Heart right ventricle (tissue), 16 donors: ENCODE measurements around the gene TBCE. TPM values are rescaled to one million over a fixed set of nuclear protein-coding genes. Genes with fewer than 3 reads are reported as not detected.
A peak's percentile ranks its signal among the peaks of the same experiment; 100 is the strongest.

Source experiments
- ATAC-seq, 8 donors: fragments of 200-7000 bp; cut with Tn5 transposase; one replicate each; pipeline ENCODE4 v1.9.1; 2020; ENCODE audit warnings: mild to moderate bottlenecking in 8 of 8, moderate library complexity in 8 of 8, moderate number of reproducible peaks in 1 of 8
- DNase-seq, 2 donors: peaks; one replicate each; pipeline ENCODE4 v3.0.0-alpha.2; 2020
- H3K27ac ChIP-seq, 10 donors: fragments of 200-600 bp; sonication (generic) in 2 of 10; one replicate each; pipeline versions ENCODE4 v1.5.0 to v1.8.0; 2020 to 2022; ENCODE audit warnings: mild to moderate bottlenecking in 3 of 10
- H3K27me3 ChIP-seq, 7 donors: fragments of 200-600 bp; one replicate each; pipeline ENCODE4 v1.8.0; 2021 to 2022; ENCODE audit warnings: mild to moderate bottlenecking in 2 of 7
- H3K36me3 ChIP-seq, 9 donors: fragments of 200-600 bp; sonication (generic) in 1 of 9; one replicate each; pipeline versions ENCODE4 v1.5.0 to v1.8.0; 2020 to 2022; ENCODE audit warnings: mild to moderate bottlenecking in 2 of 9
- H3K4me1 ChIP-seq, 9 donors: fragments of 200-600 bp; sonication (generic) in 1 of 9; one replicate each; pipeline versions ENCODE4 v1.5.0 to v1.8.0; 2020 to 2022; ENCODE audit warnings: mild to moderate bottlenecking in 4 of 9
- H3K4me3 ChIP-seq, 10 donors: fragments of 200-600 bp; sonication (generic) in 2 of 10; one replicate each; pipeline versions ENCODE4 v1.5.0 to v1.8.0; 2020 to 2022; ENCODE audit warnings: mild to moderate bottlenecking in 7 of 10, moderate library complexity in 2 of 10
- H3K9me3 ChIP-seq, 11 donors: fragments of 200-600 bp in 10 of 11; sonication (generic) in 2 of 11; one replicate each; pipeline versions ENCODE4 v1.5.0 to v1.8.0; 2013 to 2022; ENCODE audit warnings: mild to moderate bottlenecking in 2 of 11, control low read depth in 1 of 11, moderate library complexity in 1 of 11
- WGBS, 2 donors: extraction: QIAGEN DNeasy Blood & Tissue Kit; methylation state at CpG; one replicate each; pipeline ENCODE4 v1.1.7; 2013; ENCODE audit warnings: inconsistent platforms in 1 of 2; 5-methylcytosine and 5-hydroxymethylcytosine counted together
- intact Hi-C, 10 donors: fragments of 100-400 bp; cut with DNase I; formaldehyde crosslinking; loops; one replicate each; pipeline versions ENCODE4 v1.11.1 to v1.14.2; 2022
- polyA plus RNA-seq, 2 donors: library from polyadenylated mRNA; stranded (reverse); fragments of 200-250 nt; gene quantifications; one replicate each; pipeline ENCODE4 v1.2.3, GENCODE V29; 2013
- total RNA-seq, 10 donors: library from RNA; stranded (reverse); fragmentation: NEBNext Ultra II Directional in 3 of 10; extraction: Animal tissue kit (Norgen Biotek cat#: 25700) in 3 of 10; gene quantifications; one replicate each; pipeline versions ENCODE4 v1.2.1 to v1.2.4, GENCODE V29; 2021 to 2023
- TF ChIP-seq, protein P1 (sequence below), 9 donors: fragments of 200-600 bp; sonication (generic) in 2 of 9; IDR thresholded peaks; one replicate each; pipeline versions ENCODE4 v1.5.0 to v1.8.0; 2021 to 2022; ENCODE audit warnings: antibody characterized with exemption in 9 of 9, mild to moderate bottlenecking in 5 of 9, moderate library complexity in 1 of 9
- donor health status: Arrhythmogenic right ventricular cardiomyopathy.
- donor health status: ischemic (EF 13 %, LVEDD 7.1; RV severe dilation, severe dysfunction).
- donor health status: healthy with polysubstance abuse.
- donor health status: DM: no; HTN: yes; CAD: no.
- donor health status: DM: no; HTN: no; CAD: no.
- donor health status: ischemic (EF 25% LVEDD 6.9; RV normal size, moderate dysfunction).
- donor health status: ischemic (EF 25% LVEDD 5.7; RV mildly dilated, moderate dysfunction).
- donor health status: healthy.
- donor health status: DM: yes; HTN: yes; CAD: no.
- donor health status: Ischemic cardiomyopathy.
- donor health status: ischemic (EF 35%, LVEDD 5.7; RV mildly dilated, moderate dysfunction).
- donor health status: nonischemic (EF 11% LVEDD 7.7; RV severe dilation, severe dysfunction).
- donor health status: DM: yes; HTN: yes; CAD: no.
- donor health status: PGD.
- donor health status: ischemic (EF 29% LVEDD 5.4; RV normal size, mild dysfunction).
- donor health status: nonischemic (EF 23%, LVEDD 6.1; RV moderate dilation, normal function).

TBCE gene
- total and polyA plus RNA-seq, 12 donors, result 9.0 to 42.9 (median 20.0) TPM

DNA sequence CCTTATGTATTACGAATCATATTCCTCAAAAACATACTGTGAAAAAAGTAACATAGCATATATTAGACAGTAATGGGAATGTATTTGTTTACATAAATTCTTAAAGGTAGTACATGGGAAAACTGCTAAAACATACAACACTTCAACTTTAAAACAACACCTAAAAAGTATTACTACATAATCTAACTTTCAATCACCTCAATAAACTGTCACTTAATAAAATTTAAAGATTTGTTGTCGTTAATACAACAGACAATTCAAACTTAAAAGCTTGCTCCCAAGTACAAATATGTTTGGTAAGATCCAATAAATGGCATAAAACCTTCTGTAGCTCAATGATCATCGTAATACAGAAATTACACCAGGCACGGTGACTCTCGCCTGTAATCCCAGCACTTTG lies 42.9 kb upstream of the TBCE start:
- intact Hi-C loops, result loop anchor here in 2 of 10 donors (5.0 to 10.0 kb wide), 2 partner anchors 59 to 67 kb away; no protein-coding TSS in a partner anchor
- Histone ChIP-seq H3K9me3 (no peaks in the 10 kb centered on the region), H3K4me3 (no peak overlapping the region), H3K27me3 (no peaks in the 10 kb centered on the region), H3K4me1 (peaks cover 0 to 61% (median 46%) of the 10 kb centered on the region in 9 donors), H3K36me3 (peaks cover 0 to 30% (median 0%) of the 10 kb centered on the region in 9 donors), H3K27ac (no peak overlapping the region)
- WGBS, 2 donors, result 90 to 93% methylated on average over 5 of the region's 5 CpGs
- ATAC-seq (no peak), DNase-seq (no peak)
- TF ChIP-seq, protein P1, sequence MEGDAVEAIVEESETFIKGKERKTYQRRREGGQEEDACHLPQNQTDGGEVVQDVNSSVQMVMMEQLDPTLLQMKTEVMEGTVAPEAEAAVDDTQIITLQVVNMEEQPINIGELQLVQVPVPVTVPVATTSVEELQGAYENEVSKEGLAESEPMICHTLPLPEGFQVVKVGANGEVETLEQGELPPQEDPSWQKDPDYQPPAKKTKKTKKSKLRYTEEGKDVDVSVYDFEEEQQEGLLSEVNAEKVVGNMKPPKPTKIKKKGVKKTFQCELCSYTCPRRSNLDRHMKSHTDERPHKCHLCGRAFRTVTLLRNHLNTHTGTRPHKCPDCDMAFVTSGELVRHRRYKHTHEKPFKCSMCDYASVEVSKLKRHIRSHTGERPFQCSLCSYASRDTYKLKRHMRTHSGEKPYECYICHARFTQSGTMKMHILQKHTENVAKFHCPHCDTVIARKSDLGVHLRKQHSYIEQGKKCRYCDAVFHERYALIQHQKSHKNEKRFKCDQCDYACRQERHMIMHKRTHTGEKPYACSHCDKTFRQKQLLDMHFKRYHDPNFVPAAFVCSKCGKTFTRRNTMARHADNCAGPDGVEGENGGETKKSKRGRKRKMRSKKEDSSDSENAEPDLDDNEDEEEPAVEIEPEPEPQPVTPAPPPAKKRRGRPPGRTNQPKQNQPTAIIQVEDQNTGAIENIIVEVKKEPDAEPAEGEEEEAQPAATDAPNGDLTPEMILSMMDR (IDR thresholded peaks at IDR 0.05), result no peak

DNA sequence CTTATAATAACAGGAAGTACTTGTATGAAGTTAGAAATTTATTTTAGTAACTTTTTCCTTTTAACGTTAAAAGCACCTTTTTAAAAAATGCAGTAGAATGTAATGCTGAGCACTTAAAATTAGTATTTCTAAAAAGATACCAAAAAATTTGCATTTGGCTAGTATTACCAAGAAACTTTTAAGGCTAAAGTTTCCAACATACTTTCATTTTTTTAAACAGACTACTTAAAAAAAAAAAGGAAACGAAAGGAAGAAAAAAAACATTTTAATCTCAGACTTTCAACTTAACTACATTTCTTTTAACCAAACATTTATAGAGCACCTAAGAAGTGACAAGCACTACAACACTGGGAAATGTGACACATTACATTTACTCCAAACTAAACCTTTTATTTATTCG lies 42.1 kb upstream of the TBCE start:
- TF ChIP-seq, protein P1 (IDR thresholded peaks at IDR 0.05), result no peak
- intact Hi-C loops, result loop anchor here in 8 of 10 donors (5.0 to 10.0 kb wide), 6 partner anchors 42 to 92 kb away; partner anchors contain the start of gene TBCE (in 2 of the 8)
- peaks cover 0 to 67% (median 55%) of the 10 kb centered on the region in 9 donors for H3K4me1 ChIP-seq
- WGBS, 2 donors, result 31 to 41% methylated on average over 3 of the region's 3 CpGs
- H3K9me3 ChIP-seq, result no peaks in the 10 kb centered on the region
- H3K27me3 ChIP-seq, result no peaks in the 10 kb centered on the region
- H3K27ac ChIP-seq, result peak overlapping the region in 1 of 10 donors; percentile 99
- no peak for ATAC-seq
- peaks cover 0 to 22% (median 0%) of the 10 kb centered on the region in 9 donors for H3K36me3 ChIP-seq
- no peak for DNase-seq
- peak overlapping the region in 6 of 10 donors; percentile 81 to 96 (median 91) for H3K4me3 ChIP-seq

DNA sequence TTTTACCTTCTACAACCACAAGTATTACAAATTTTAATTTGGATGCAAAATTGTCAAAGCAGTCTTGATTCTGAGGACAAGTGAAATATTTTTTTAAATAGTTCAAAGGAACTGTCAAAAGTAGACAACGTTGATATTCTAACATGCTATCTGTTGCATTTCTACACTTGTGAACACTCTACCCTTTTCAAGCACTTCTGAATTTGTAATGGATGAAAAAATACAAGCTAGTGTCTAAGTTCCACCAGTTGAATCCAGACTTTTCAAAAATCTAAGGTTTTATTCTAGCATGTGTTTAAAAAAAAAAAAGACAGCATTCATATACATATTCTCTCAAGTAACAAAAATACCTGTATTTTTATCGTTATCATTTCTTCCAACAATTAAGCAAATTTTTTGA lies 41.4 kb upstream of the TBCE start:
- Histone ChIP-seq H3K27ac (peak overlapping the region in 3 of 10 donors; percentile 95 to 99 (median 98)), H3K36me3 (peaks cover 0 to 15% (median 0%) of the 10 kb centered on the region in 9 donors), H3K4me1 (peaks cover 0 to 67% (median 56%) of the 10 kb centered on the region in 9 donors), H3K27me3 (no peaks in the 10 kb centered on the region), H3K9me3 (no peaks in the 10 kb centered on the region), H3K4me3 (peak overlapping the region in 6 of 10 donors; percentile 81 to 96 (median 91))
- ATAC-seq (no peak), DNase-seq (no peak)
- TF ChIP-seq, protein P1 (IDR thresholded peaks at IDR 0.05), result no peak
- intact Hi-C loops, result loop anchor here in 8 of 10 donors (5.0 to 10.0 kb wide), 6 partner anchors 41 to 91 kb away; partner anchors contain the start of gene TBCE (in 2 of the 8)
- 21 to 27% methylated on average over 2 of the region's 2 CpGs for WGBS, 2 donors

DNA sequence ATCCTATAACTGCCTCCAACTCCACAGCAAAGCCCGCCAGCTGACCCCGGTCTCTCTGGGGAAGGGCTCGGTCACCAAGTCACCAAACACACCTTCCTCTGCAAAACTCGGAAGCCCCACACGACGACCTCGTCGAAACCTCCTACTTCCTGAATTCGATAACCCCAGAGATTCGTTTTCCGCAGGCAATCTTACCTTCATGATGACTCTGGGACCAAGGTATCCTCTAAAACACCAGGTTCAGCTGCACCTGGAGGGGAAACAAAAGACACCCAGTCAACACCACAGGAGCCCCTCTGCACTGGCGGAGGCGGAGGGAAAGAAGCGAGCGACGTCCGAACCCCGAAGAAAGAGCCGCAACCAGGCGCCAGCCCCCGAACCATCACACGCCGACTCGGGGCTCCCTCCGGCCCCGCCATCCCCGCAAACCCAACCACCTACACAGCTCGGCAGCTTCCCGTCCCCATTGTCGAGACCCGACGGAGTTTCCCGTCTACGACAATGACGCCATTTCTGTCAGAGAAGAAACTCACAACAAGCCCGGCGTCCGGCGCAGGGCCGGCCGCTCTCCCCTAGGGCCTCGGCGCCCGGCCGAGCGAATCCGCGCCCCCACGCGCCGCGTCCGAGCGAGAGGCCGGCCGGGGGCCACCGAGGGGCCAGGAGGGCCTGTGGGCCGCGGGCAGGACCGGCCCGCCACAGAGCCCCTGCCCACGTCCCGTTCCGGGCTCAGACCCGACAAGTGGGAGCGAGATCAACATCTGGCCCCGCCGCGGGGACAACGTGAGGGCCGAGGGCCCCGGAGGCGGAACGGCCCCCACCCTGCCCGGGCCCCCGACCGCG lies 40.3 kb upstream of the TBCE start:
- DNase-seq (peak; percentile 33 to 38), ATAC-seq (peak in 3 of 8 donors; percentile 3 to 31 (median 4))
- H3K27me3 ChIP-seq, result no peaks in the 10 kb centered on the region
- intact Hi-C loops, result loop anchor here in 8 of 10 donors (5.0 to 10.0 kb wide), 6 partner anchors 40 to 90 kb away; partner anchors contain the start of gene TBCE (in 2 of the 8)
- peak overlapping the region; percentile 90 to 99 (median 96) for H3K27ac ChIP-seq
- peaks cover 0 to 76% (median 63%) of the 10 kb centered on the region in 9 donors for H3K4me1 ChIP-seq
- H3K4me3 ChIP-seq, result peak overlapping the region; percentile 81 to 97 (median 94)
- 0 to 1% methylated on average over 77 to 78 of the region's 78 CpGs for WGBS, 2 donors
- no peaks in the 10 kb centered on the region for H3K9me3 ChIP-seq
- TF ChIP-seq, protein P1 (IDR thresholded peaks at IDR 0.05), result no peak
- peaks cover 0 to 12% (median 0%) of the 10 kb centered on the region in 9 donors for H3K36me3 ChIP-seq
